Omental fat pad (tissue), 4 donors: Measurements from ENCODE around the gene NRAP. TPM values are rescaled to one million over a fixed set of nuclear protein-coding genes. Genes with fewer than 3 reads are reported as not detected.

Experiments used
- ATAC-seq: fragments of 150-250 bp; one replicate; pipeline ENCODE4 v1.9.1; 2016; ENCODE audit warnings: mild to moderate bottlenecking, moderate library complexity; ENCODE audit not compliant: low FRiP score
- DNase-seq: peaks from one replicate; pipeline ENCODE4 v3.0.0-alpha.2; 2019; ENCODE audit warnings: low spot score
- total RNA-seq, 4 donors: library from RNA; depleted of rRNA; stranded (reverse); fragments of >200 nt; gene quantifications; one replicate each; pipeline ENCODE4 v1.1.0, GENCODE V29; 2016
- TF ChIP-seq, protein P1 (sequence below), 3 donors: fragments of 450-650 bp; IDR thresholded peaks; one replicate each; pipeline ENCODE4 v1.5.1; 2016 to 2017; ENCODE audit warnings: antibody characterized with exemption in 3 of 3, mild to moderate bottlenecking in 3 of 3, moderate library complexity in 2 of 3

NRAP gene
- total RNA-seq, 4 donors from 2014 or later: not detected

DNA sequence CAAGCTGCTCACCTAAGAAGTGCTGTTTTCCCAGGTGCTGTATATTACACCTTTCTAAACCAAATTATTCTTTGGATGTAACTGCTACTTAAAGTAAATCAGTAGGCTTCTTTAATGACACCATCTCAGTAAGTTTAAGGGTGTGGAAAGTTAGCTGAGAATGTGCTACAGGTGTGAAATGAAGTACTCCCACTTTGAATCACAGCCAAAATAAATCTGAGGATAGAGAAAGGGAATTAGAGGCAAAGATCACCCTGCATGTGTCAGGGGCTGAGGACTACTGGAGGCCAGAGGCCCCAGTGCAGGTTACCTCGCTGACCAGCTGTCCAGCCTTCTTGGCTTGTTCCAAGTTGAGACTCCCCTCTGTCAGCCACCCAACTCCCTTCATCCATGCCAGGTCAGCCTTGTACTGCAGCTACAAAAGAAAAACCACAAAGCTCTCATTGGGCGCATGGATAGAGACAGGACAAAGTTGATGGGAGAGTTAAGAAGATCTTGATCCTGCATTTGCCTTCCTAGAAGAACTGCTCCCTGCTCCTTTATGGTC, 35.2 kb downstream of the NRAP start:
- TF ChIP-seq, protein P1, sequence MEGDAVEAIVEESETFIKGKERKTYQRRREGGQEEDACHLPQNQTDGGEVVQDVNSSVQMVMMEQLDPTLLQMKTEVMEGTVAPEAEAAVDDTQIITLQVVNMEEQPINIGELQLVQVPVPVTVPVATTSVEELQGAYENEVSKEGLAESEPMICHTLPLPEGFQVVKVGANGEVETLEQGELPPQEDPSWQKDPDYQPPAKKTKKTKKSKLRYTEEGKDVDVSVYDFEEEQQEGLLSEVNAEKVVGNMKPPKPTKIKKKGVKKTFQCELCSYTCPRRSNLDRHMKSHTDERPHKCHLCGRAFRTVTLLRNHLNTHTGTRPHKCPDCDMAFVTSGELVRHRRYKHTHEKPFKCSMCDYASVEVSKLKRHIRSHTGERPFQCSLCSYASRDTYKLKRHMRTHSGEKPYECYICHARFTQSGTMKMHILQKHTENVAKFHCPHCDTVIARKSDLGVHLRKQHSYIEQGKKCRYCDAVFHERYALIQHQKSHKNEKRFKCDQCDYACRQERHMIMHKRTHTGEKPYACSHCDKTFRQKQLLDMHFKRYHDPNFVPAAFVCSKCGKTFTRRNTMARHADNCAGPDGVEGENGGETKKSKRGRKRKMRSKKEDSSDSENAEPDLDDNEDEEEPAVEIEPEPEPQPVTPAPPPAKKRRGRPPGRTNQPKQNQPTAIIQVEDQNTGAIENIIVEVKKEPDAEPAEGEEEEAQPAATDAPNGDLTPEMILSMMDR (IDR thresholded peaks at IDR 0.05): no peak
- ATAC-seq (no peak), DNase-seq (no peak)

DNA sequence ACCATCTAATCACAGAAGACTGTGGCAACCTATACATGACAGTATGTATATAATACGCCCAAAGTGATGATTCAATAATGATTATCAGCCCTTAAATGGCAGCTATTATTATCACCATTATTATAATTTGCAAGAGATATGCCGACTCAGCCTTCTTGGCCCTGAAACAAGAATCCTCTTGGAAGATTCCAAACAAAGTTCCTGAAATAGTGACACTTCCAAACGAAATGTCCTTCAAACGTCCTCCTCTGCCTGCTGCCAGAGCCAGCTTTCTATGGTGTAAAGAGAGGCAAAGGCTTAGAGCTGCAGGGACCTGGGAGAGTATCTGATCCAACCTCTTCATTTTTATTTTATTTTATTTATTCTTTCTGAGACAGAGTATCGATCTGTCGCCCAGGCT, 36.0 kb downstream of the NRAP start:
- DNase-seq (no peak), ATAC-seq (no peak)
- TF ChIP-seq, protein P1 (IDR thresholded peaks at IDR 0.05): no peak

DNA sequence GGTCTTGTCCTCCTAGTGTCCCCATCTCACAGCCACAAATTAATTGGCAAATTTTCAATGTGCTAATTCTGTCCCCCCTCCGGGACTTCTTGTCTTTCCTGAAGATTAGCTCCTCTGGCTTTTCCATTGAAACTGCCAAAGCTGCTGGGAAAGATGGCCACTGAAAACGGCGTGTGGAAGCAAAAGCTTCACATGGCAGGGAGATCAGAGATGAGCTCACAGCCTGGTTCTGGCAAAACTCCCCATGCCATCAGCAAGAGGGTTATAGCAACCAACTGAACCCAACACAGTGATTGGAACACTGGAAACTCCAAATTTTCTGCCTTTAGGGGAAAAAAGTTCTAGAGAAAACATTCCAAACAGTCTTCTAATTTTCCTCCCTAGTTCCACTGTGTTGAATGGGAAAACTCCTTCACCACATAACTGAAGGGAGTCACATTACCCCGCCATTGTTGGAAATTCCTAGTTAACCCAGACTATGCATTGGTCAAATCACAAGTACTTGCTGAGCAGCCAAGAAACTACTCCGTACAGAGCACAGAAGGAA, 37.0 kb downstream of the NRAP start:
- ATAC-seq (no peak), DNase-seq (no peak)
- TF ChIP-seq, protein P1 (IDR thresholded peaks at IDR 0.05): no peak

DNA sequence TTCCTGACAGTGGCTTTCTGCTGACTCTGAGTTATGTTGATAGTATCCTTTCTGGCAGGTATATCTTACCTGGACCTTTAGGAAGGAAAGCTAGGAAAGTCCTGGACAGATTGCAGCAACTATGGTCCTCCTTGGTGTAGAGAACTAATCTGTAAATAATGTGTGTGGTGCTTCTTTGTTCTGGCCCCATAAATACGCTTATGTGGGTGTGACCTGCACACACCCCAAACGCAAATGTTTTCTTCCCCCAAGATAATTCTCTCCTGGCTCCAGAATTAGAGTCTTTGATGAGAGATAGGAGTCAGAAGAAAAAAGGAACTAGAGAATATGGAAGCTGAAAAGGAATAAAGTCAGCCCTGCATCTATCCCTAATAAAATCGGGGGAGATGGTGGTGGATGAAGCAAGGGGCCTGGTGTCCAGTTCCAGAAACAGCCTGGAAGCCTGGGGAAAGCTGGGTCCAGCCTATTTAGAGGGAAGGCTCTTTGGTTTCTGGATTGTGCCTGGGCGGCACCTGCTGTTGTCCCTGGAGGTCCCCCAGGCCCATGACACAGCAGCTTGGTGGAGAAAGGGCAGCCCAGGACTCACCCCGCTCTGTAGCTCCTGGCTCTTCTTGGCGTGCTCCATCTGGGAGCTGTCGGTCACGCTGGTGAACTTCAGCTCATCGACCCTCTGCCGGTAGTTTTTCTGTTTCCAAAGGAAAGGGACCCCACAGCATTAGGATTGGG, 38.2 kb downstream of the NRAP start:
- DNase-seq (no peak), ATAC-seq (no peak)
- TF ChIP-seq, protein P1 (IDR thresholded peaks at IDR 0.05): no peak

DNA sequence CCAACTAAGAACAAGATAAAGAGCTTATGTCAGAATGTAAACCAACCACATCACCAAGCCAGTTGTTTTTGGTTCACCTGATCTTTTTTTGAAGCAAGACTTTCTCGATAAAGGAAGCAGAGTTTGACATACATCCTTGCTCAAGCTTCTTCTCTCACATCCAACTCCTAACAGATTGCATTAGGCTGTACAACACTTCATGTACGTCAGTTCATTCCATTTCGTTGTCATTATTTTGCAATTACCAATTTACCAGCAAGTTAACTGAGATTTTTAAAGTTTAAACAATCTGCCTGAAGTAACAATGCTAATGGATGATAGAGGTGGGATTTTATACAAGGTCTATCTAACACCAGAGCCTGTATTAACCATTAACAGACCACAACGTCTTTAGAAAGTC, 41.0 kb downstream of the NRAP start:
- ATAC-seq: no peak
- TF ChIP-seq, protein P1 (IDR thresholded peaks at IDR 0.05): no peak

DNA sequence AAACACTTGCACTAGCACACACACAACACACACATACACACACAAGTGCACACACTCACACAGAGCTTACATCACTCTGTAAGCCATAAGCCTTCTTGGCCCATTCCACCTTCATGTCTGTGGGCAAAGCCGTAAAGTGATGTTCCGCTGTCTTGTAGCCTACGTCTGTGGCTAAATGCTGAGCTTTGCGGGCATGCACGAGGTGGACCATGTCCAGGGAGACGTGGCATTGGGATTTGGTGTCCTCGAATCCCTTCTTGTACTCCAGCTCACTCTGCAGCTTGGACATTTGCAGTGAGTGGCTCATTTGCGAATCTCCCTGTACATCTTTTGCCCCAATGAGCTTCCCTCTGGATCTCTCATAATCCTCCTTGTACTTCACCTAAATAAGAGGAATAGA, 42.0 kb downstream of the NRAP start:
- ATAC-seq (no peak), DNase-seq (no peak)
- TF ChIP-seq, protein P1 (IDR thresholded peaks at IDR 0.05): no peak

More for the DNA sequence above, 41.0 kb downstream of the NRAP start:
- DNase-seq: no peak

DNA sequence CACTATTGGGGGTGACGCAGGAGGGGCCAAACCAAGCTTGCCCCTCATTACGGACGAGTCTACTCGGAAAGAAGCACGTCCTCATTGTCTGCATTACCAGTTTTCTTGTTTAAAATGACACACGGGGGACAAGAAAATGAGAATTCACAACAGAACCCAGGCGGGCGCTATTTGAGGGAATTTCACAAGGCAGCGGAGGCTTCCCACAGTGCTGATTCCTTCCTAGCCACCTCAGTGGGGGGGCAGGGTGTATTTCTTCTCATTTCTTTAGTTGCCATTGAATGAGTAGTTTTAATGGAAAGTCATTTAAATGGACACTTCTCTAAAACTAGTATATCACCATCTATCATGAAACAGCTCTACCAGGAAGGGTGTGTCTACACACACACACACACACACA, 42.9 kb downstream of the NRAP start:
- DNase-seq: no peak
- TF ChIP-seq, protein P1 (IDR thresholded peaks at IDR 0.05): no peak
- no peak for ATAC-seq
